ENCODE results near the gene ANTKMT.

ANTKMT gene

DNA sequence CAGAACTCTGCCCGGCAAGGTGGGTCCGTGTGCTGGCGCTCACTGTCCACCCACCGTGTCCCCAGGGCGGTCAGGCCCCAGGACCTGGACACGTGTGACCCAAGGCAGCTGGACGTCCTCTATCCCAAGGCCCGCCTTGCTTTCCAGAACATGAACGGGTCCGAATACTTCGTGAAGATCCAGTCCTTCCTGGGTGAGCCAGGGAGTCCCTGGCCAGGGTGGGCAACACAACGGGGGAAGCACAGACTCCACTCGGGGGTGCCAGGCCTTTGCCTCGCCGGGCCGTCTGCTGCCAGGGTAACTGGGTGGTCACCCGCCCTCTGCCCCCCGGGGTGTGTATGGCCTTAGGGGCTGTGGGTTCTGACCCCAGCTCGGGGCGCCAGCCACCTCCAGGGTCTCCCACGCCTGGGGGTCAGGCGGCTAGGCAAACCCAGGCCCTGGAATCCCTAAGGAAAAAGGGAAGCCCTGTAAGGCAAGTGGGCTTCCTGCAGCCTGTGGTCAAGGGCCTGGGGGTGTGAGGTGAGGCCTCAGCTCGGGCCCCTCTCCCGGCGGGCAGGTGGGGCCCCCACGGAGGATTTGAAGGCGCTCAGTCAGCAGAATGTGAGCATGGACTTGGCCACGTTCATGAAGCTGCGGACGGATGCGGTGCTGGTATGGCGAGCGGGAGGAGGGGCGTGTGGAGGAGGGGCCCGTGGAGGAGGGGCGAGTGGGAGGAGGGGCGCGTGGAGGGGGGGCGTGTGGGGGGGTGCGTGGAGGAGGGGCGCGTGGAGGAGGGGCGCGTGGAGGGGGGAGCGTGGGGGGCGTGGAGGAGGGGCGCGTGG lies 46.1 kb downstream of the ANTKMT start:
- ATAC-seq (ENCODE audit: low read depth) (no peak), DNase-seq (ENCODE audit: low spot score) (no peak)
- Histone ChIP-seq H3K4me3 (ENCODE audit: severe bottlenecking) (no peak overlapping the region), H3K4me1 (ENCODE audit: insufficient read depth, poor library complexity, severe bottlenecking) (no peaks in the 10 kb centered on the region), H3K27me3 (ENCODE audit: insufficient read depth, poor library complexity, severe bottlenecking) (no peaks in the 10 kb centered on the region), H3K27ac (ENCODE audit: poor library complexity, severe bottlenecking) (no peak overlapping the region), H3K36me3 (ENCODE audit: low read depth) (no peaks in the 10 kb centered on the region), H3K9me3 (ENCODE audit: severe bottlenecking) (no peaks in the 10 kb centered on the region)
- TF ChIP-seq, protein P1, sequence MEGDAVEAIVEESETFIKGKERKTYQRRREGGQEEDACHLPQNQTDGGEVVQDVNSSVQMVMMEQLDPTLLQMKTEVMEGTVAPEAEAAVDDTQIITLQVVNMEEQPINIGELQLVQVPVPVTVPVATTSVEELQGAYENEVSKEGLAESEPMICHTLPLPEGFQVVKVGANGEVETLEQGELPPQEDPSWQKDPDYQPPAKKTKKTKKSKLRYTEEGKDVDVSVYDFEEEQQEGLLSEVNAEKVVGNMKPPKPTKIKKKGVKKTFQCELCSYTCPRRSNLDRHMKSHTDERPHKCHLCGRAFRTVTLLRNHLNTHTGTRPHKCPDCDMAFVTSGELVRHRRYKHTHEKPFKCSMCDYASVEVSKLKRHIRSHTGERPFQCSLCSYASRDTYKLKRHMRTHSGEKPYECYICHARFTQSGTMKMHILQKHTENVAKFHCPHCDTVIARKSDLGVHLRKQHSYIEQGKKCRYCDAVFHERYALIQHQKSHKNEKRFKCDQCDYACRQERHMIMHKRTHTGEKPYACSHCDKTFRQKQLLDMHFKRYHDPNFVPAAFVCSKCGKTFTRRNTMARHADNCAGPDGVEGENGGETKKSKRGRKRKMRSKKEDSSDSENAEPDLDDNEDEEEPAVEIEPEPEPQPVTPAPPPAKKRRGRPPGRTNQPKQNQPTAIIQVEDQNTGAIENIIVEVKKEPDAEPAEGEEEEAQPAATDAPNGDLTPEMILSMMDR (IDR thresholded peaks at IDR 0.05; ENCODE audit: poor library complexity, severe bottlenecking): no peak

DNA sequence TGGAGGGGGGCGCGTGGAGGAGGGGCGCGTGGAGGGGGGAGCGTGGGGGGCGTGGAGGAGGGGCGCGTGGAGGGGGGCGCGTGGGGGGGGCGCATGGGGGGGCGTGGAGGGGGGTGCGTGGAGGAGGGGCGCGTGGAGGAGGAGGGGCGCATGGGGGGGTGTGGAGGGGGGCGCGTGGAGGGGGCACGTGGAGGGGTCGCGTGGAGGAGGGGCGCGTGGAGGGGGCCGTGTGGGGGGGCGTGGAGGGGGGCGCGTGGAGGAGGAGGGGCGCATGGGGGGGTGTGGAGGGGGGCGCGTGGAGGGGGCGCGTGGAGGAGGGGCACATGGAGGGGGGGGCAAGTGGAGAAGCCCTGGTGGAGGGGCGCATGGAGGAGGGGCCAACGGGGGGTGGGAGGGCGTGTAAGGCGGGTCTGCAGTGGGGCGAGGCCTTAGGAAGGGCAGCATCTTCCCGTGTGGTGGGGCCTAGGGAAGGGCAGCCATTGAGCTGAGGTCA lies 46.8 kb downstream of the ANTKMT start:
- Histone ChIP-seq H3K4me3 (ENCODE audit: severe bottlenecking) (no peak overlapping the region), H3K27me3 (ENCODE audit: insufficient read depth, poor library complexity, severe bottlenecking) (no peaks in the 10 kb centered on the region), H3K36me3 (ENCODE audit: low read depth) (no peaks in the 10 kb centered on the region), H3K27ac (ENCODE audit: poor library complexity, severe bottlenecking) (no peak overlapping the region), H3K9me3 (ENCODE audit: severe bottlenecking) (no peaks in the 10 kb centered on the region), H3K4me1 (ENCODE audit: insufficient read depth, poor library complexity, severe bottlenecking) (no peaks in the 10 kb centered on the region)
- ATAC-seq (ENCODE audit: low read depth): no peak
- TF ChIP-seq, protein P1 (IDR thresholded peaks at IDR 0.05; ENCODE audit: poor library complexity, severe bottlenecking): no peak
- DNase-seq (ENCODE audit: low spot score): no peak

DNA sequence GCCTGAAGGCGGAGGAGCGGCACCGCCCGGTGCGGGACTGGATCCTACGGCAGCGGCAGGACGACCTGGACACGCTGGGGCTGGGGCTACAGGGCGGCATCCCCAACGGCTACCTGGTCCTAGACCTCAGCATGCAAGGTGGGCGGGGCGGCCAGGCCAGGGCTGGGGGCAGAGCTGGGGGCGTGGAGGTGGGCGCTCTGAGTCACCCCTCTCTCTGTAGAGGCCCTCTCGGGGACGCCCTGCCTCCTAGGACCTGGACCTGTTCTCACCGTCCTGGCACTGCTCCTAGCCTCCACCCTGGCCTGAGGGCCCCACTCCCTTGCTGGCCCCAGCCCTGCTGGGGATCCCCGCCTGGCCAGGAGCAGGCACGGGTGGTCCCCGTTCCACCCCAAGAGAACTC lies 47.5 kb downstream of the ANTKMT start:
- TF ChIP-seq, protein P1 (IDR thresholded peaks at IDR 0.05; ENCODE audit: poor library complexity, severe bottlenecking): no peak
- no peaks in the 10 kb centered on the region for H3K27me3 ChIP-seq (ENCODE audit: insufficient read depth, poor library complexity, severe bottlenecking)
- DNase-seq (ENCODE audit: low spot score) (no peak), ATAC-seq (ENCODE audit: low read depth) (peak; percentile 27; the same call in 2 of the 3 replicates)
- H3K9me3 ChIP-seq (ENCODE audit: severe bottlenecking): no peaks in the 10 kb centered on the region
- H3K27ac ChIP-seq (ENCODE audit: poor library complexity, severe bottlenecking): no peak overlapping the region
- no peaks in the 10 kb centered on the region for H3K4me1 ChIP-seq (ENCODE audit: insufficient read depth, poor library complexity, severe bottlenecking)
- H3K36me3 ChIP-seq (ENCODE audit: low read depth): no peaks in the 10 kb centered on the region
- no peak overlapping the region for H3K4me3 ChIP-seq (ENCODE audit: severe bottlenecking)

DNA sequence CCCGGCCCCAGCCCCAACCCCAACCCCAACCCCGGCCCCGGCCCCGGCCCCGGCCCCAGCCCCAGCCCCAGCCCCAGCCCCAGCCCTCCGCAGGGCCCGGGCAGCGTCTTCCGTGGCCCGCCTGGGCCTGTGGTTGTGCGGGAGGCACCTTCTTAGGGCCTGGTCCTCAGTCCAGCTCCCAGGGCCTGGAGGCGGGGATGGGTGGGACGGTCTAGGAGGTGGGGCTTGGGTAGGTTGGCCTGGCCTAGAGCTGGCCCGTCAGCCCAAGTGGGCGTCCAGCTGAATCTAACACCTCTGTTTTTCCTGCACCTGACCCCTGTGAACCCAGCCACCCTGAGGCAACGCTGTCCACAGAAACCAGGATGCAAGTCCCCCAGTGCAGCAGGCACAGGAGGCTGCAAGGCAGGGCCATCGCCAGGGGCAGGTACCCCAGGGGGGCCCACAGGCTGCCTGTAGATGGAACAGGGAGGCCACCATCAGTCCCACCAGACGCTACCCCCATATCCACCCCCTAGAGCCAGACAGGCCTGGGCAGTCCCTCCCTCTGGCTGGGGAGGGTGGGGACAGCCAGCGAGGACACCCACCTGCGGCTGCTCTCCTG lies 48.3 kb downstream of the ANTKMT start:
- TF ChIP-seq, protein P1 (IDR thresholded peaks at IDR 0.05; ENCODE audit: poor library complexity, severe bottlenecking): no peak
- no peaks in the 10 kb centered on the region for H3K27me3 ChIP-seq (ENCODE audit: insufficient read depth, poor library complexity, severe bottlenecking)
- H3K27ac ChIP-seq (ENCODE audit: poor library complexity, severe bottlenecking): no peak overlapping the region
- no peaks in the 10 kb centered on the region for H3K4me1 ChIP-seq (ENCODE audit: insufficient read depth, poor library complexity, severe bottlenecking)
- no peaks in the 10 kb centered on the region for H3K36me3 ChIP-seq (ENCODE audit: low read depth)
- H3K4me3 ChIP-seq (ENCODE audit: severe bottlenecking): no peak overlapping the region
- ATAC-seq (ENCODE audit: low read depth) (no peak; the same call in 2 of the 3 replicates), DNase-seq (ENCODE audit: low spot score) (no peak)
- H3K9me3 ChIP-seq (ENCODE audit: severe bottlenecking): no peaks in the 10 kb centered on the region

All from RWPE2 (cell line).